HepG2 (cell line): ENCODE data around the gene HK2. TPM values are rescaled to one million over a fixed set of nuclear protein-coding genes. Genes with fewer than 3 reads are reported as not detected.

Experiments used
- FUBP1 ChIP-seq: sonication (generic); formaldehyde crosslinking; IDR thresholded peaks from 2 replicates; pipeline ENCODE4 v1.5.1; 2020; ENCODE audit warnings: missing genetic modification reagents, mild to moderate bottlenecking, borderline replicate concordance
- LRRFIP1 ChIP-seq: sonication (generic); formaldehyde crosslinking; conservative IDR thresholded peaks from 2 replicates; pipeline ENCODE4 v1.4.0; 2020; ENCODE audit warnings: missing genetic modification reagents
- MAF1 ChIP-seq: sonication (generic); formaldehyde crosslinking; IDR thresholded peaks from 2 replicates; pipeline ENCODE4 v1.5.0; 2020; ENCODE audit warnings: missing genetic modification reagents, borderline replicate concordance
- MBD4 ChIP-seq: IDR thresholded peaks from 2 replicates; pipeline ENCODE4 v1.6.1; 2012; ENCODE audit warnings: low read length, inconsistent platforms, borderline replicate concordance
- MLLT10 ChIP-seq: sonication (generic); formaldehyde crosslinking; IDR thresholded peaks from 2 replicates; pipeline ENCODE4 v1.4.0; 2020; ENCODE audit warnings: missing genetic modification reagents
- NR2F6 ChIP-seq, 2 experiments: IDR thresholded peaks; 2 replicates each; pipeline ENCODE4 v1.6.1; 2016; ENCODE audit warnings: antibody characterized with exemption in 1 of 2, mild to moderate bottlenecking in 1 of 2
- RFX3 ChIP-seq: IDR thresholded peaks from 2 replicates; pipeline ENCODE4 v1.6.1; 2016; ENCODE audit warnings: missing biosample characterization, missing genetic modification reagents
- SKI ChIP-seq: fragments of 450-650 bp; IDR thresholded peaks from one replicate; pipeline ENCODE4 v1.6.1; 2018; ENCODE audit warnings: mild to moderate bottlenecking; ENCODE audit not compliant: partially characterized antibody
- ZBTB7B ChIP-seq: sonication (generic); formaldehyde crosslinking; IDR thresholded peaks from 2 replicates; pipeline ENCODE4 v1.4.0; 2020; ENCODE audit warnings: missing genetic modification reagents
- ZNF292 ChIP-seq: sonication (generic); formaldehyde crosslinking; IDR thresholded peaks from 2 replicates; pipeline ENCODE4 v1.8.1; 2022; ENCODE audit warnings: mild to moderate bottlenecking, low read depth, missing genetic modification reagents, borderline replicate concordance
- ZNF737 ChIP-seq: sonication (generic); formaldehyde crosslinking; IDR thresholded peaks from 2 replicates; pipeline ENCODE4 v1.5.0; 2020; ENCODE audit warnings: missing genetic modification reagents, mild to moderate bottlenecking, borderline replicate concordance
- ZNF749 ChIP-seq: sonication (generic); formaldehyde crosslinking; IDR thresholded peaks from 2 replicates; pipeline ENCODE4 v1.8.0; 2022; ENCODE audit warnings: mild to moderate bottlenecking, missing genetic modification reagents, moderate library complexity, borderline replicate concordance
- ZNF768 ChIP-seq: sonication (generic); formaldehyde crosslinking; IDR thresholded peaks from 2 replicates; pipeline ENCODE4 v1.4.0; 2020; ENCODE audit warnings: missing genetic modification reagents
- ZXDC ChIP-seq: sonication (generic); formaldehyde crosslinking; IDR thresholded peaks from 2 replicates; pipeline ENCODE4 v1.5.0; 2020; ENCODE audit warnings: mild to moderate bottlenecking, missing genetic modification reagents
- polyA plus RNA-seq, 8 experiments: library from polyadenylated mRNA; depleted of rRNA in 3 of 8; stranded (reverse) in 7 of 8; unstranded in 1 of 8; fragments of >200 nt; fragmentation: Illumina TruSeq in 4 of 8; extraction: Trizol in 4 of 8; gene quantifications; 2 replicates each; pipeline versions ENCODE4 v1.2.1 to v1.2.3, GENCODE V29; 2011 to 2016; ENCODE audit warnings: low read depth in 4 of 8, missing spikeins in 1 of 8, mixed read lengths in 1 of 8; ENCODE audit not compliant: insufficient read depth in 1 of 8
- total RNA-seq, 5 experiments: library from RNA; depleted of rRNA; stranded (reverse); fragments of >200 nt; fragmentation: Illumina TruSeq; extraction: Trizol; gene quantifications; 2 replicates each; pipeline ENCODE4 v1.2.3, GENCODE V29; 2016; ENCODE audit warnings: low read depth in 1 of 5
- TF ChIP-seq, protein P1 (sequence below): sonication (generic); formaldehyde crosslinking; IDR thresholded peaks from 2 replicates; pipeline ENCODE4 v1.8.0; 2022; ENCODE audit warnings: mild to moderate bottlenecking, missing genetic modification reagents, moderate library complexity
- TF ChIP-seq, protein P2 (sequence below): sonication (generic); formaldehyde crosslinking; IDR thresholded peaks from 2 replicates; pipeline ENCODE4 v1.4.0; 2020; ENCODE audit warnings: missing genetic modification reagents
- TF ChIP-seq, protein P3 (sequence below): sonication (generic); formaldehyde crosslinking; conservative IDR thresholded peaks from 2 replicates; pipeline ENCODE4 v1.4.0; 2020; ENCODE audit warnings: missing genetic modification reagents

The HK2 gene
- total and polyA plus RNA-seq, 2 of the 13 experiments (the other 11 are each of a cell fraction or from before 2014, with no cell fraction given): 13.2 to 101 TPM

GRCh38 chr2:74937221-74937880 is 103.4 kb downstream of the HK2 start (continued):
- no peak for TF ChIP-seq ZNF749 (CRISPR knock-in tag)
- TF ChIP-seq RFX3: no peak
- no peak for TF ChIP-seq ZNF768 (CRISPR knock-in tag)
- no peak for TF ChIP-seq LRRFIP1 (CRISPR knock-in tag)
- TF ChIP-seq MAF1 (CRISPR knock-in tag): no peak
- TF ChIP-seq SKI: no peak
- TF ChIP-seq, protein P1, sequence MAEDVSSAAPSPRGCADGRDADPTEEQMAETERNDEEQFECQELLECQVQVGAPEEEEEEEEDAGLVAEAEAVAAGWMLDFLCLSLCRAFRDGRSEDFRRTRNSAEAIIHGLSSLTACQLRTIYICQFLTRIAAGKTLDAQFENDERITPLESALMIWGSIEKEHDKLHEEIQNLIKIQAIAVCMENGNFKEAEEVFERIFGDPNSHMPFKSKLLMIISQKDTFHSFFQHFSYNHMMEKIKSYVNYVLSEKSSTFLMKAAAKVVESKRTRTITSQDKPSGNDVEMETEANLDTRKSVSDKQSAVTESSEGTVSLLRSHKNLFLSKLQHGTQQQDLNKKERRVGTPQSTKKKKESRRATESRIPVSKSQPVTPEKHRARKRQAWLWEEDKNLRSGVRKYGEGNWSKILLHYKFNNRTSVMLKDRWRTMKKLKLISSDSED (CRISPR knock-in tag): no peak
- no peak for TF ChIP-seq ZNF292 (CRISPR knock-in tag)
- TF ChIP-seq, protein P2, sequence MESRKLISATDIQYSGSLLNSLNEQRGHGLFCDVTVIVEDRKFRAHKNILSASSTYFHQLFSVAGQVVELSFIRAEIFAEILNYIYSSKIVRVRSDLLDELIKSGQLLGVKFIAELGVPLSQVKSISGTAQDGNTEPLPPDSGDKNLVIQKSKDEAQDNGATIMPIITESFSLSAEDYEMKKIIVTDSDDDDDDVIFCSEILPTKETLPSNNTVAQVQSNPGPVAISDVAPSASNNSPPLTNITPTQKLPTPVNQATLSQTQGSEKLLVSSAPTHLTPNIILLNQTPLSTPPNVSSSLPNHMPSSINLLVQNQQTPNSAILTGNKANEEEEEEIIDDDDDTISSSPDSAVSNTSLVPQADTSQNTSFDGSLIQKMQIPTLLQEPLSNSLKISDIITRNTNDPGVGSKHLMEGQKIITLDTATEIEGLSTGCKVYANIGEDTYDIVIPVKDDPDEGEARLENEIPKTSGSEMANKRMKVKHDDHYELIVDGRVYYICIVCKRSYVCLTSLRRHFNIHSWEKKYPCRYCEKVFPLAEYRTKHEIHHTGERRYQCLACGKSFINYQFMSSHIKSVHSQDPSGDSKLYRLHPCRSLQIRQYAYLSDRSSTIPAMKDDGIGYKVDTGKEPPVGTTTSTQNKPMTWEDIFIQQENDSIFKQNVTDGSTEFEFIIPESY (CRISPR knock-in tag): no peak
- TF ChIP-seq, protein P3, sequence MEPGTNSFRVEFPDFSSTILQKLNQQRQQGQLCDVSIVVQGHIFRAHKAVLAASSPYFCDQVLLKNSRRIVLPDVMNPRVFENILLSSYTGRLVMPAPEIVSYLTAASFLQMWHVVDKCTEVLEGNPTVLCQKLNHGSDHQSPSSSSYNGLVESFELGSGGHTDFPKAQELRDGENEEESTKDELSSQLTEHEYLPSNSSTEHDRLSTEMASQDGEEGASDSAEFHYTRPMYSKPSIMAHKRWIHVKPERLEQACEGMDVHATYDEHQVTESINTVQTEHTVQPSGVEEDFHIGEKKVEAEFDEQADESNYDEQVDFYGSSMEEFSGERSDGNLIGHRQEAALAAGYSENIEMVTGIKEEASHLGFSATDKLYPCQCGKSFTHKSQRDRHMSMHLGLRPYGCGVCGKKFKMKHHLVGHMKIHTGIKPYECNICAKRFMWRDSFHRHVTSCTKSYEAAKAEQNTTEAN: no peak
- TF ChIP-seq ZXDC (CRISPR knock-in tag): no peak
- TF ChIP-seq ZNF737 (CRISPR knock-in tag): no peak
- TF ChIP-seq NR2F6 (IDR thresholded peaks at IDR 0.05): no peak
- TF ChIP-seq NR2F6 (CRISPR knock-in tag; IDR thresholded peaks at IDR 0.05): 0 out of 2 replicates have a peak, but pooled peaks have one; percentile 17
- TF ChIP-seq FUBP1 (CRISPR knock-in tag): no peak
- no peak for TF ChIP-seq MLLT10 (CRISPR knock-in tag)
- TF ChIP-seq ZBTB7B (CRISPR knock-in tag): no peak
- no peak for TF ChIP-seq MBD4
